Liver (tissue), 9 donors: ENCODE measurements around the gene DGKQ. TPM values are rescaled to one million over a fixed set of nuclear protein-coding genes. Genes with fewer than 3 reads are reported as not detected.

Experiments
- DNase-seq: peaks from one replicate; pipeline ENCODE4 v3.0.0-alpha.2; 2017; ENCODE audit warnings: low spot score
- H3K27ac ChIP-seq, 2 donors: one replicate each; pipeline ENCODE4 v1.7.0; 2013; ENCODE audit warnings: inconsistent platforms in 2 of 2, low read length in 2 of 2, control low read depth in 1 of 2, low read depth in 1 of 2, mild to moderate bottlenecking in 1 of 2
- H3K27me3 ChIP-seq, 4 donors: one replicate each; pipeline versions ENCODE4 v1.6.1 to v1.7.0; 2013; ENCODE audit warnings: low read length in 3 of 4, inconsistent platforms in 1 of 4, mild to moderate bottlenecking in 1 of 4, moderate library complexity in 1 of 4; ENCODE audit not compliant: control insufficient read depth in 4 of 4, insufficient read depth in 4 of 4
- H3K36me3 ChIP-seq, 4 donors: one replicate each; pipeline versions ENCODE4 v1.6.1 to v1.7.0; 2013; ENCODE audit warnings: low read length in 3 of 4, mild to moderate bottlenecking in 3 of 4, low read depth in 1 of 4, moderate library complexity in 1 of 4; ENCODE audit not compliant: control insufficient read depth in 4 of 4, insufficient read depth in 3 of 4
- H3K4me1 ChIP-seq, 4 donors: one replicate each; pipeline versions ENCODE4 v1.6.1 to v1.7.0; 2013; ENCODE audit warnings: low read length in 3 of 4, mild to moderate bottlenecking in 3 of 4, moderate library complexity in 1 of 4; ENCODE audit not compliant: control insufficient read depth in 4 of 4, insufficient read depth in 4 of 4
- H3K4me3 ChIP-seq, 3 donors: one replicate each; pipeline versions ENCODE4 v1.6.1 to v1.7.0; 2013; ENCODE audit warnings: low read length in 3 of 3, control low read depth in 1 of 3, low read depth in 1 of 3, mild to moderate bottlenecking in 1 of 3
- H3K9ac ChIP-seq, 2 donors: one replicate each; pipeline ENCODE4 v1.7.0; 2013; ENCODE audit warnings: low read length in 2 of 2, mild to moderate bottlenecking in 2 of 2, moderate library complexity in 2 of 2, control low read depth in 1 of 2, low read depth in 1 of 2
- H3K9me3 ChIP-seq, 4 donors: one replicate each; pipeline versions ENCODE4 v1.6.1 to v1.7.0; 2013; ENCODE audit warnings: low read length in 3 of 4; ENCODE audit not compliant: control insufficient read depth in 4 of 4
- EGR1 ChIP-seq, 2 donors: IDR thresholded peaks; 2 replicates each; pipeline ENCODE4 v1.6.1; 2016 to 2018; ENCODE audit warnings: antibody characterized with exemption in 2 of 2, low read depth in 2 of 2
- FOXA2 ChIP-seq: IDR thresholded peaks from 2 replicates; pipeline ENCODE4 v1.6.1; 2016; ENCODE audit warnings: antibody characterized with exemption
- GABPA ChIP-seq, 2 donors: IDR thresholded peaks in 1 of 2; conservative IDR thresholded peaks in 1 of 2; 2 replicates each; pipeline ENCODE4 v1.6.1; 2016; ENCODE audit warnings: antibody characterized with exemption in 2 of 2, mild to moderate bottlenecking in 1 of 2, moderate library complexity in 1 of 2
- HNF4A ChIP-seq, 2 donors: conservative IDR thresholded peaks; 2 replicates each; pipeline ENCODE4 v1.6.1; 2016; ENCODE audit warnings: antibody characterized with exemption in 2 of 2, mild to moderate bottlenecking in 2 of 2
- HNF4G ChIP-seq: IDR thresholded peaks from 2 replicates; pipeline ENCODE4 v1.6.1; 2016; ENCODE audit warnings: antibody characterized with exemption
- NR2F2 ChIP-seq: IDR thresholded peaks from 2 replicates; pipeline ENCODE4 v1.6.1; 2016; ENCODE audit warnings: antibody characterized with exemption
- RAD21 ChIP-seq, 2 donors: IDR thresholded peaks; 2 replicates each; pipeline ENCODE4 v1.6.1; 2016; ENCODE audit warnings: antibody characterized with exemption in 2 of 2, mild to moderate bottlenecking in 2 of 2
- RXRA ChIP-seq, 2 donors: IDR thresholded peaks; 2 replicates each; pipeline ENCODE4 v1.6.1; 2017 to 2018; ENCODE audit warnings: antibody characterized with exemption in 2 of 2, mild to moderate bottlenecking in 1 of 2
- SP1 ChIP-seq: IDR thresholded peaks from 2 replicates; pipeline ENCODE4 v1.6.1; 2018; ENCODE audit warnings: antibody characterized with exemption, mild to moderate bottlenecking
- TAF1 ChIP-seq: conservative IDR thresholded peaks from 2 replicates; pipeline ENCODE4 v1.6.1; 2016; ENCODE audit warnings: antibody characterized with exemption, mild to moderate bottlenecking
- YY1 ChIP-seq: IDR thresholded peaks from 2 replicates; pipeline ENCODE4 v1.6.1; 2016; ENCODE audit warnings: antibody characterized with exemption, mild to moderate bottlenecking
- WGBS: extraction: QIAGEN DNeasy Blood & Tissue Kit; methylation state at CpG from one replicate; pipeline ENCODE4 v1.1.7; 2013; 5-methylcytosine and 5-hydroxymethylcytosine counted together
- polyA plus RNA-seq, 2 donors: library from polyadenylated mRNA; stranded (reverse) in 1 of 2; unstranded in 1 of 2; fragments of 200-250 nt in 1 of 2; fragments of >200 nt in 1 of 2; fragmentation: Nextera tagmentation in 1 of 2; extraction: Ambion mirVana in 1 of 2; gene quantifications; one replicate each; pipeline versions ENCODE4 v1.2.1 to v1.2.3, GENCODE V29; 2013 to 2015
- total RNA-seq, 2 donors: library from RNA; depleted of rRNA; stranded (reverse); fragments of >200 nt; gene quantifications; one replicate each; pipeline ENCODE4 v1.2.3, GENCODE V29; 2014
- TF ChIP-seq, protein P1 (sequence below): IDR thresholded peaks from 2 replicates; pipeline ENCODE4 v1.6.1; 2016; ENCODE audit warnings: antibody characterized with exemption
- TF ChIP-seq, protein P2 (sequence below): fragments of 150-350 bp; IDR thresholded peaks from 2 replicates; pipeline ENCODE4 v1.5.1; 2017; ENCODE audit warnings: improper control_type of control experiment, low read depth, low read length; ENCODE audit not compliant: missing input control
- TF ChIP-seq, protein P3 (sequence below): IDR thresholded peaks from 2 replicates; pipeline ENCODE4 v1.6.1; 2016; ENCODE audit warnings: antibody characterized with exemption, mild to moderate bottlenecking
- TF ChIP-seq, protein P4 (sequence below): IDR thresholded peaks from 2 replicates; pipeline ENCODE4 v1.6.1; 2016; ENCODE audit warnings: antibody characterized with exemption
- TF ChIP-seq, protein P5 (sequence below): IDR thresholded peaks from 2 replicates; pipeline ENCODE4 v1.6.1; 2016; ENCODE audit warnings: antibody characterized with exemption
- donor health status: healthy.
- donor health status: healthy.
- donor health status: healthy.
- donor health status: healthy.
- donor health status: healthy.

DGKQ gene
- total and polyA plus RNA-seq, 4 donors, result 1.5 to 8.8 (median 3.6) TPM

DNA sequence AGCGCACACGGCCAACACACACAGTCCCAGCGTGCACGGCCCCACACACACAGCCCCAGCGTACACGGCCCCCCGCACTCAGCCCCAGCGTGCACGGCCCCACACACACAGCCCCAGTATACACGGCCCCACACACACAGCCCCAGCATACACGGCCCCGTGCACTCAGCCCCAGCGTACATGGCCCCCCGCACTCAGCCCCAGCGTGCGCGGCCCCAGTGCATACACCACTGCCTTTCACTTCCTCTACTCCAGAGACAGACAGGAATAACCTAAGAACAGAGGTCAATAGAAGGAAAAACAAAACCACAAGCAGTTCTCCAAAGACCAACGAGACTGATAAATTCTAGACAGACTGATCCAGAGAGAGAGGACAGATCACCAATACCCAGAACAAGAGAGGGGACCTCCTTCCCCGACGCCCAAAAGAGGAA, 58.3 kb downstream of the DGKQ start:
- peaks cover 4 to 23% (median 10%) of the 10 kb centered on the region in 4 donors for H3K36me3 ChIP-seq
- 75% methylated on average over 20 of the region's 20 CpGs for WGBS
- no peak for TF ChIP-seq RXRA (IDR thresholded peaks at IDR 0.05)
- TF ChIP-seq, protein P1, sequence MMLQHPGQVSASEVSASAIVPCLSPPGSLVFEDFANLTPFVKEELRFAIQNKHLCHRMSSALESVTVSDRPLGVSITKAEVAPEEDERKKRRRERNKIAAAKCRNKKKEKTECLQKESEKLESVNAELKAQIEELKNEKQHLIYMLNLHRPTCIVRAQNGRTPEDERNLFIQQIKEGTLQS, result no peak
- TF ChIP-seq SP1, result no peak
- TF ChIP-seq RAD21 (IDR thresholded peaks at IDR 0.05), result no peak
- TF ChIP-seq HNF4G, result no peak
- no peak for TF ChIP-seq NR2F2
- no peak for TF ChIP-seq TAF1
- TF ChIP-seq YY1, result no peak
- TF ChIP-seq, protein P2, sequence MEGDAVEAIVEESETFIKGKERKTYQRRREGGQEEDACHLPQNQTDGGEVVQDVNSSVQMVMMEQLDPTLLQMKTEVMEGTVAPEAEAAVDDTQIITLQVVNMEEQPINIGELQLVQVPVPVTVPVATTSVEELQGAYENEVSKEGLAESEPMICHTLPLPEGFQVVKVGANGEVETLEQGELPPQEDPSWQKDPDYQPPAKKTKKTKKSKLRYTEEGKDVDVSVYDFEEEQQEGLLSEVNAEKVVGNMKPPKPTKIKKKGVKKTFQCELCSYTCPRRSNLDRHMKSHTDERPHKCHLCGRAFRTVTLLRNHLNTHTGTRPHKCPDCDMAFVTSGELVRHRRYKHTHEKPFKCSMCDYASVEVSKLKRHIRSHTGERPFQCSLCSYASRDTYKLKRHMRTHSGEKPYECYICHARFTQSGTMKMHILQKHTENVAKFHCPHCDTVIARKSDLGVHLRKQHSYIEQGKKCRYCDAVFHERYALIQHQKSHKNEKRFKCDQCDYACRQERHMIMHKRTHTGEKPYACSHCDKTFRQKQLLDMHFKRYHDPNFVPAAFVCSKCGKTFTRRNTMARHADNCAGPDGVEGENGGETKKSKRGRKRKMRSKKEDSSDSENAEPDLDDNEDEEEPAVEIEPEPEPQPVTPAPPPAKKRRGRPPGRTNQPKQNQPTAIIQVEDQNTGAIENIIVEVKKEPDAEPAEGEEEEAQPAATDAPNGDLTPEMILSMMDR, result no peak
- no peak for TF ChIP-seq GABPA (IDR thresholded peaks at IDR 0.05 in 1 of 2, conservative IDR thresholded peaks at IDR 0.05 in 1 of 2)
- TF ChIP-seq, protein P3, sequence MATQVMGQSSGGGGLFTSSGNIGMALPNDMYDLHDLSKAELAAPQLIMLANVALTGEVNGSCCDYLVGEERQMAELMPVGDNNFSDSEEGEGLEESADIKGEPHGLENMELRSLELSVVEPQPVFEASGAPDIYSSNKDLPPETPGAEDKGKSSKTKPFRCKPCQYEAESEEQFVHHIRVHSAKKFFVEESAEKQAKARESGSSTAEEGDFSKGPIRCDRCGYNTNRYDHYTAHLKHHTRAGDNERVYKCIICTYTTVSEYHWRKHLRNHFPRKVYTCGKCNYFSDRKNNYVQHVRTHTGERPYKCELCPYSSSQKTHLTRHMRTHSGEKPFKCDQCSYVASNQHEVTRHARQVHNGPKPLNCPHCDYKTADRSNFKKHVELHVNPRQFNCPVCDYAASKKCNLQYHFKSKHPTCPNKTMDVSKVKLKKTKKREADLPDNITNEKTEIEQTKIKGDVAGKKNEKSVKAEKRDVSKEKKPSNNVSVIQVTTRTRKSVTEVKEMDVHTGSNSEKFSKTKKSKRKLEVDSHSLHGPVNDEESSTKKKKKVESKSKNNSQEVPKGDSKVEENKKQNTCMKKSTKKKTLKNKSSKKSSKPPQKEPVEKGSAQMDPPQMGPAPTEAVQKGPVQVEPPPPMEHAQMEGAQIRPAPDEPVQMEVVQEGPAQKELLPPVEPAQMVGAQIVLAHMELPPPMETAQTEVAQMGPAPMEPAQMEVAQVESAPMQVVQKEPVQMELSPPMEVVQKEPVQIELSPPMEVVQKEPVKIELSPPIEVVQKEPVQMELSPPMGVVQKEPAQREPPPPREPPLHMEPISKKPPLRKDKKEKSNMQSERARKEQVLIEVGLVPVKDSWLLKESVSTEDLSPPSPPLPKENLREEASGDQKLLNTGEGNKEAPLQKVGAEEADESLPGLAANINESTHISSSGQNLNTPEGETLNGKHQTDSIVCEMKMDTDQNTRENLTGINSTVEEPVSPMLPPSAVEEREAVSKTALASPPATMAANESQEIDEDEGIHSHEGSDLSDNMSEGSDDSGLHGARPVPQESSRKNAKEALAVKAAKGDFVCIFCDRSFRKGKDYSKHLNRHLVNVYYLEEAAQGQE, result no peak
- TF ChIP-seq, protein P4, sequence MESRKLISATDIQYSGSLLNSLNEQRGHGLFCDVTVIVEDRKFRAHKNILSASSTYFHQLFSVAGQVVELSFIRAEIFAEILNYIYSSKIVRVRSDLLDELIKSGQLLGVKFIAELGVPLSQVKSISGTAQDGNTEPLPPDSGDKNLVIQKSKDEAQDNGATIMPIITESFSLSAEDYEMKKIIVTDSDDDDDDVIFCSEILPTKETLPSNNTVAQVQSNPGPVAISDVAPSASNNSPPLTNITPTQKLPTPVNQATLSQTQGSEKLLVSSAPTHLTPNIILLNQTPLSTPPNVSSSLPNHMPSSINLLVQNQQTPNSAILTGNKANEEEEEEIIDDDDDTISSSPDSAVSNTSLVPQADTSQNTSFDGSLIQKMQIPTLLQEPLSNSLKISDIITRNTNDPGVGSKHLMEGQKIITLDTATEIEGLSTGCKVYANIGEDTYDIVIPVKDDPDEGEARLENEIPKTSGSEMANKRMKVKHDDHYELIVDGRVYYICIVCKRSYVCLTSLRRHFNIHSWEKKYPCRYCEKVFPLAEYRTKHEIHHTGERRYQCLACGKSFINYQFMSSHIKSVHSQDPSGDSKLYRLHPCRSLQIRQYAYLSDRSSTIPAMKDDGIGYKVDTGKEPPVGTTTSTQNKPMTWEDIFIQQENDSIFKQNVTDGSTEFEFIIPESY, result no peak
- TF ChIP-seq, protein P5, sequence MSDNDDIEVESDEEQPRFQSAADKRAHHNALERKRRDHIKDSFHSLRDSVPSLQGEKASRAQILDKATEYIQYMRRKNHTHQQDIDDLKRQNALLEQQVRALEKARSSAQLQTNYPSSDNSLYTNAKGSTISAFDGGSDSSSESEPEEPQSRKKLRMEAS, result no peak
- TF ChIP-seq EGR1 (IDR thresholded peaks at IDR 0.05; ENCODE audit: low read depth in 2 of 2), result no peak
- H3K4me3 ChIP-seq, result no peak overlapping the region
- no peak for DNase-seq
- H3K27ac ChIP-seq, result no peak overlapping the region
- no peaks in the 10 kb centered on the region for H3K27me3 ChIP-seq
- H3K9me3 ChIP-seq, result peaks cover 0 to 3% (median 0%) of the 10 kb centered on the region in 4 donors
- no peak overlapping the region for H3K9ac ChIP-seq
- peaks cover 0 to 6% (median 2%) of the 10 kb centered on the region in 4 donors for H3K4me1 ChIP-seq

DNA sequence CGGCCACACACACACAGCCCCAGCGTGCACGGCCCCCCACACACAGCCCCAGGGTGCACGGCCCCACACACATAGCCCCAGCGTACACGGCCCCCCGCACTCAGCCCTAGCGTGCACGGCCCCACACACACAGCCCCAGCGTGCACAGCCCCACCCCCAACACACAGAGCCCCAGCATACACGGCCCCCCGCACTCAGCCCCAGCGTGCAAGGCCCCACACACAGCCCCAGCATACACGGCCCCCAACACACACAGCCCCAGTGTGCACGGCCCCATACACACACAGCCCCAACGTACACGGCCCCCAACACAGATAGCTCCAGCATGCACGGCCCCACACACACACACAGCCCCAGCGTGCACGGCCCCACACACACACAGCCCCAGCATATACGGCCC, 58.8 kb downstream of the DGKQ start:
- no peak for DNase-seq
- Histone ChIP-seq H3K9ac (no peak overlapping the region), H3K4me3 (no peak overlapping the region), H3K4me1 (peaks cover 0 to 6% (median 2%) of the 10 kb centered on the region in 4 donors), H3K27ac (no peak overlapping the region), H3K36me3 (peaks cover 4 to 27% (median 10%) of the 10 kb centered on the region in 4 donors), H3K9me3 (peaks cover 0 to 3% (median 0%) of the 10 kb centered on the region in 4 donors), H3K27me3 (no peaks in the 10 kb centered on the region)
- TF ChIP-seq HNF4G (no peak), HNF4A (conservative IDR thresholded peaks at IDR 0.05) (no peak), EGR1 (IDR thresholded peaks at IDR 0.05; ENCODE audit: low read depth in 2 of 2) (no peak), FOXA2 (no peak)
- TF ChIP-seq, protein P4, result no peak
- WGBS, result 94% methylated on average over 21 of the region's 21 CpGs
